AG04449 (cell line): ENCODE measurements around the gene PRPF18.
"Not testable (repeated sequence)": the region's sequence is repeated elsewhere in the genome, so short reads cannot be mapped to it uniquely, and the experiment has no call there.

Source experiments
- CTCF ChIA-PET: fragments of 350-600 bp; formaldehyde crosslinking; extraction: SDS; loops from one replicate; lab custom pipeline; 2021; ENCODE audit warnings: antibody characterized with exemption; lab: Yijun Ruan, JAX
- POLR2A ChIA-PET: fragments of 400-600, 350-600 bp; formaldehyde crosslinking; extraction: SDS; loops from one replicate; lab custom pipeline; 2020; ENCODE audit warnings: antibody characterized with exemption, inconsistent platforms; lab: Yijun Ruan, JAX
- DNase-seq: peaks from one replicate; pipeline ENCODE4 v3.0.0-alpha.2; 2010; ENCODE audit warnings: low read depth, low spot score
- H3K4me3 ChIP-seq: 2 replicates; pipeline ENCODE4 v1.5.1; 2011; ENCODE audit warnings: low read depth, mild to moderate bottlenecking, control low read depth, low read length
- CTCF ChIP-seq: IDR thresholded peaks from one replicate; pipeline ENCODE4 v1.5.1; 2011; ENCODE audit warnings: mild to moderate bottlenecking, moderate library complexity, low read length, control low read depth, inconsistent platforms; ENCODE audit not compliant: insufficient read depth; ENCODE audit errors: missing control alignments

Gene PRPF18

GRCh38 chr10:13586676-13587355 is at the start of gene PRPF18:
Gene PRPF18, plus strand, starts transcription at chr10:13586965. Its CDS starts 122 bp downstream, at chr10:13587087.
- ChIA-PET CTCF (interaction anchor here (0.6 to 6.8 kb wide), 21 partner anchors 9 to 1325 kb away, joined by 3 to 49 read pairs (median 3); partner anchors contain the start of gene SEPHS1), POLR2A (no interaction called here)
- H3K4me3 ChIP-seq, result peak within 1 kb of the TSS; percentile 99
- peak; percentile 99 for TF ChIP-seq CTCF
- peak; percentile 38 for DNase-seq

GRCh38 chr10:13537985-13538384 is 48.8 kb upstream of the PRPF18 start:
- POLR2A ChIA-PET, result interaction anchor here (0.5 kb wide), 1 partner anchor 28 kb away, joined by 3 read pairs; no protein-coding TSS in a partner anchor
- CTCF ChIA-PET, result interaction anchor here (1.0 to 7.6 kb wide), 3 partner anchors 133 to 332 kb away, joined by 3 to 101 read pairs (median 3); no protein-coding TSS in a partner anchor
- DNase-seq, H3K4me3 ChIP-seq: not testable (repeated sequence)

- H3K4me3 ChIP-seq, result no peak overlapping the region
- TF ChIP-seq CTCF, result no peak
- DNase-seq, result no peak
- ChIA-PET CTCF (interaction anchor here (1.0 to 2.0 kb wide), 2 partner anchors 13 to 173 kb away, joined by 3 to 5 read pairs; no protein-coding TSS in a partner anchor), POLR2A (interaction anchor here (0.6 kb wide), 1 partner anchor 377 kb away, joined by 3 read pairs; no protein-coding TSS in a partner anchor)
These were observed 44.2 kb upstream of the PRPF18 start for GRCh38 chr10:13542533-13542932.

- no peak overlapping the region for H3K4me3 ChIP-seq
- ChIA-PET POLR2A (no interaction called here), CTCF (no interaction called here)
- TF ChIP-seq CTCF, result no peak
- no peak for DNase-seq
These were observed 36.0 kb upstream of the PRPF18 start for GRCh38 chr10:13550802-13551201.

GRCh38 chr10:13555884-13556510 is 30.8 kb upstream of the PRPF18 start:
- TF ChIP-seq CTCF, result no peak
- no peak for DNase-seq
- ChIA-PET CTCF (no interaction called here), POLR2A (no interaction called here)
- H3K4me3 ChIP-seq, result no peak overlapping the region

- H3K4me3 ChIP-seq, result no peak overlapping the region
- DNase-seq, result no peak
- ChIA-PET POLR2A (no interaction called here), CTCF (interaction anchor here (1.2 to 1.6 kb wide), 3 partner anchors 12 to 183 kb away, joined by 3 to 4 read pairs (median 3); no protein-coding TSS in a partner anchor)
- no peak for TF ChIP-seq CTCF
These were observed 27.6 kb upstream of the PRPF18 start for GRCh38 chr10:13559124-13559700.
